ENCODE measurements around the gene EIF4G1. TPM values are rescaled to one million over a fixed set of nuclear protein-coding genes. Genes with fewer than 3 reads are reported as not detected.

EIF4G1 gene
- total RNA-seq, 1 donor = 245 TPM

DNA sequence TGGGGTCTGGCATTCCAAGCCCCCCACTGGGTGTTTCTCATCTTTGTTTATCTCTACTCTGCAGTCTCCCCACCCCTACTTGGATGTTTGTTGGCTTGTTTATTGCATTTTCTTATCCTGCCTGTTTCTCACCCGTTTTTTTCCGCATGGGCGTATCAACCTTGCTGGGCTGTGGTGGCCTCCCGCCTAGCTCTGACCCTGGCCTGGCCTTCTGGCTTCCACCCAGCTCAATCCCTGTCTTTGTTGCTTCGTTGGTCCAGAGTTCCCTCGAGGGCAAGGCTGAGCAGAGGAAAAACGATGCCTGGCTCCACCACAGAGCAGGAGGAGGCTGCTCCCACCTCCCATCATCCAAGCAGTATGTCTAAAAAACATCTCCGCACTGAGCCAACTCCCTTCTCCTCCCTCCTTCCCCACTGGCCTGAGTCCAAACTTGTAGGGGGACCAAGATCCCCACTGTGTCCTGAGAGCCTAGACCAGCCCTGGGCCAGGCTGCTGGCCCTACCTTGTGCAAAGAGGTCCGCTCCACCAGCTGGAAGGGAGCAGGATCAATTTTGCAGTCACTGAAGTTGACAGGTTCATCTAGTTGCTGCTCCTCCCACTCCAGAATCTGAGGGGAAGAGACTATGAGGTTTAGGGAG lies 37.2 kb downstream of the EIF4G1 start:
- peak; percentile 29 for DNase-seq (ENCODE audit: insufficient read length, low spot score, missing footprints)
- Histone ChIP-seq H3K36me3 (ENCODE audit: insufficient read depth, low read length) (peaks cover 3% of the 10 kb centered on the region), H3K4me2 (ENCODE audit: insufficient read depth, low read length) (no peak overlapping the region), H3K27me3 (ENCODE audit: insufficient read depth, low read length) (no peaks in the 10 kb centered on the region), H3K4me3 (ENCODE audit: insufficient read depth, low read length) (no peak overlapping the region), H3K79me2 (ENCODE audit: insufficient read depth, low read length) (no peaks in the 10 kb centered on the region), H3K27ac (ENCODE audit: low read depth, low read length) (no peak overlapping the region), H3K9me3 (ENCODE audit: low read depth, low read length) (no peaks in the 10 kb centered on the region), H2AFZ (ENCODE audit: low read length) (no peak overlapping the region), H4K20me1 (ENCODE audit: insufficient read depth, low read length) (peaks cover 8% of the 10 kb centered on the region), H3K4me1 (ENCODE audit: insufficient read depth, low read length) (peaks cover 8% of the 10 kb centered on the region)
- TF ChIP-seq, protein P1, sequence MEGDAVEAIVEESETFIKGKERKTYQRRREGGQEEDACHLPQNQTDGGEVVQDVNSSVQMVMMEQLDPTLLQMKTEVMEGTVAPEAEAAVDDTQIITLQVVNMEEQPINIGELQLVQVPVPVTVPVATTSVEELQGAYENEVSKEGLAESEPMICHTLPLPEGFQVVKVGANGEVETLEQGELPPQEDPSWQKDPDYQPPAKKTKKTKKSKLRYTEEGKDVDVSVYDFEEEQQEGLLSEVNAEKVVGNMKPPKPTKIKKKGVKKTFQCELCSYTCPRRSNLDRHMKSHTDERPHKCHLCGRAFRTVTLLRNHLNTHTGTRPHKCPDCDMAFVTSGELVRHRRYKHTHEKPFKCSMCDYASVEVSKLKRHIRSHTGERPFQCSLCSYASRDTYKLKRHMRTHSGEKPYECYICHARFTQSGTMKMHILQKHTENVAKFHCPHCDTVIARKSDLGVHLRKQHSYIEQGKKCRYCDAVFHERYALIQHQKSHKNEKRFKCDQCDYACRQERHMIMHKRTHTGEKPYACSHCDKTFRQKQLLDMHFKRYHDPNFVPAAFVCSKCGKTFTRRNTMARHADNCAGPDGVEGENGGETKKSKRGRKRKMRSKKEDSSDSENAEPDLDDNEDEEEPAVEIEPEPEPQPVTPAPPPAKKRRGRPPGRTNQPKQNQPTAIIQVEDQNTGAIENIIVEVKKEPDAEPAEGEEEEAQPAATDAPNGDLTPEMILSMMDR (IDR thresholded peaks at IDR 0.05; ENCODE audit: extremely low read depth, low read depth, low read length) = no peak

DNA sequence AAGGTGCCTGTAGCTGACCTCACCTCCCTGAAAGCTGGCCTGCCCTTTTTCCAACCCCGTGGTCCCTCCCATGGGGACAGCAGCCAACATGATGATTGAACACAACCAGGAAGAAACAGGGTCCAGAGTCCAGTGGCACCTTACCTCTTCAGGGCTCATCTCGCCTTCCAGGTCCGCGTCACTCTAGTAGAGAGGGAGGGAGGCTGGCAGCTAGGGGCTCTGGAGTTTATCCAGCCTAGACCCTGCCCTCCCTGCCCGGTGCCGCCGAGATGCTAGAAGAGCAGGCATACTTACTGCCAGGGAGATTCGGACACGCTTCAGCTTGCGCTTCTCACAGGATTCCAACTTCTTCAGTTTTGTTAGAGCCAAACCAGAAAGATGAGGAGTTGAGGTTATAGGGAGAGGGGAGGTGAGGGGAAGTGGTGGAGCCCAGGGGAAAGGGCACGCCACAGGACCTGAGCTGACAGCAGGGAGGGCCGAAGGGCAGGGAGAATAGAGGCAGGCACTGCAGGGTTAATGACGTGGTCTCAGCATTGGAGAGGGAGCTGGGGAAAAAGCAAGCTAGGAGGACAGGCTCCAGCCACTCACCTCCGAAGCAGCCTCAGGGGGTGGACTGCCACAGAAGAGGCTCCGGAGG lies 37.9 kb downstream of the EIF4G1 start:
- TF ChIP-seq, protein P1 (IDR thresholded peaks at IDR 0.05; ENCODE audit: extremely low read depth, low read depth, low read length) = no peak
- H3K36me3 ChIP-seq (ENCODE audit: insufficient read depth, low read length) = peaks cover 3% of the 10 kb centered on the region
- no peaks in the 10 kb centered on the region for H3K9me3 ChIP-seq (ENCODE audit: low read depth, low read length)
- peaks cover 8% of the 10 kb centered on the region for H3K4me1 ChIP-seq (ENCODE audit: insufficient read depth, low read length)
- peak; percentile 23 for DNase-seq (ENCODE audit: insufficient read length, low spot score, missing footprints)
- H3K4me3 ChIP-seq (ENCODE audit: insufficient read depth, low read length) = no peak overlapping the region
- H4K20me1 ChIP-seq (ENCODE audit: insufficient read depth, low read length) = peaks cover 8% of the 10 kb centered on the region
- no peaks in the 10 kb centered on the region for H3K27me3 ChIP-seq (ENCODE audit: insufficient read depth, low read length)
- H3K79me2 ChIP-seq (ENCODE audit: insufficient read depth, low read length) = no peaks in the 10 kb centered on the region
- H3K27ac ChIP-seq (ENCODE audit: low read depth, low read length) = no peak overlapping the region
- no peak overlapping the region for H2AFZ ChIP-seq (ENCODE audit: low read length)
- no peak overlapping the region for H3K4me2 ChIP-seq (ENCODE audit: insufficient read depth, low read length)

DNA sequence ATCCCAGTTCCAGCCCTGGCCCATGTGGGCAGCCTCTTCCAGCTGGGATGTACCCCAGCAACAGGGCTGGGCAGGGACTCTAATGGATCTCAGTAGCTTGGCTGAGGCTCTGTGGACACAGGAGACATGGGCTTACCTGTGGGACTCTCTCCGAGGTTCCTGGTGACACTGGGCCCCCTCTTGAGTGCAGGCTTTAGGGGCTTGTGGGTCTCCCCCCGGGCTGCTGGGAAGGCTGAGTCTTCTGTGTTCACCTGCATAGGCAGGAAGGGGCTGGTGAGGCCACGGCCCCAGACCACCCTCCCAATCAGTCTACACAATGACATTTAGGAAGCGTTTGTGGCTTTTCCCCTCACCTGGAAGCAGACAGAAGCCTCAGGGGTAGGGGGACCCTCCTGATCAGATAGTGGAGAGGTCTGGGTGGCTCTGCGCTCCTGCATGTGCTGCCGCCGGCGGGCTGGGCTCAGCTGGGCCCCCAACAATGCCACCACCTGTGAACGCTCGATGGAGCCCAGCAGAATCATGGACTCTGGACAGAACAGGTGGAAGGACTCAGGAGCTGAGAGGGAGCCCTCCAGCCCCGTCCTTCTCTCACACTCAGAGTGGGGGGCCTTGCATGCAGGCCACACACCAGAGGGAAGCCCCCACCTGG lies 38.6 kb downstream of the EIF4G1 start:
- peaks cover 8% of the 10 kb centered on the region for H4K20me1 ChIP-seq (ENCODE audit: insufficient read depth, low read length)
- TF ChIP-seq, protein P1 (IDR thresholded peaks at IDR 0.05; ENCODE audit: extremely low read depth, low read depth, low read length) = no peak
- H3K27me3 ChIP-seq (ENCODE audit: insufficient read depth, low read length) = no peaks in the 10 kb centered on the region
- H3K4me2 ChIP-seq (ENCODE audit: insufficient read depth, low read length) = no peak overlapping the region
- no peaks in the 10 kb centered on the region for H3K79me2 ChIP-seq (ENCODE audit: insufficient read depth, low read length)
- H3K27ac ChIP-seq (ENCODE audit: low read depth, low read length) = no peak overlapping the region
- H3K9me3 ChIP-seq (ENCODE audit: low read depth, low read length) = no peaks in the 10 kb centered on the region
- peaks cover 3% of the 10 kb centered on the region for H3K36me3 ChIP-seq (ENCODE audit: insufficient read depth, low read length)
- peak; percentile 62 for DNase-seq (ENCODE audit: insufficient read length, low spot score, missing footprints)
- H3K4me1 ChIP-seq (ENCODE audit: insufficient read depth, low read length) = peaks cover 8% of the 10 kb centered on the region
- H3K4me3 ChIP-seq (ENCODE audit: insufficient read depth, low read length) = no peak overlapping the region
- H2AFZ ChIP-seq (ENCODE audit: low read length) = no peak overlapping the region

DNA sequence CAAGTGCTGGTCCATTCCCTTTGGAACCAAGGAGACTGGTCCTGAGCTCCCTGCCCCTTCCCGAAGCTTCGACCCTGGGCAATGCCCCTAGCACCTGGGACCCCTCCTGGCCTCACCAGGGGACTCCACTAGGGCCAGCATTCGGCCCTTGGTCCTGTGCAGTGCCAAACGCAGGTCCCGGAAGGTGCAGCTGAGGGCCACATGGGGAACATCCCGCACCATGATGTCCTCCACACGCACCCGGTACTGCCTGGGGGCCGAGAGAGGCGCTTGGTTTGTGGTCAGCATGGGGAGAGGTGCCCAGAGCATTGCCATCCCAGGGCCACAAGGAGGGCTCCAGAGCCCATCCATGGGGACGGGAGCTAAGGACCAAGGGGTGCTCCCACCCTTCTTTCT lies 39.1 kb downstream of the EIF4G1 start:
- peaks cover 8% of the 10 kb centered on the region for H3K4me1 ChIP-seq (ENCODE audit: insufficient read depth, low read length)
- no peaks in the 10 kb centered on the region for H3K79me2 ChIP-seq (ENCODE audit: insufficient read depth, low read length)
- peaks cover 8% of the 10 kb centered on the region for H4K20me1 ChIP-seq (ENCODE audit: insufficient read depth, low read length)
- no peaks in the 10 kb centered on the region for H3K9me3 ChIP-seq (ENCODE audit: low read depth, low read length)
- H3K4me3 ChIP-seq (ENCODE audit: insufficient read depth, low read length) = no peak overlapping the region
- H3K27ac ChIP-seq (ENCODE audit: low read depth, low read length) = no peak overlapping the region
- no peak overlapping the region for H3K4me2 ChIP-seq (ENCODE audit: insufficient read depth, low read length)
- TF ChIP-seq, protein P1 (IDR thresholded peaks at IDR 0.05; ENCODE audit: extremely low read depth, low read depth, low read length) = no peak
- H3K27me3 ChIP-seq (ENCODE audit: insufficient read depth, low read length) = no peaks in the 10 kb centered on the region
- DNase-seq (ENCODE audit: insufficient read length, low spot score, missing footprints) = peak; percentile 3
- peaks cover 3% of the 10 kb centered on the region for H3K36me3 ChIP-seq (ENCODE audit: insufficient read depth, low read length)
- no peak overlapping the region for H2AFZ ChIP-seq (ENCODE audit: low read length)

All from osteoblast (primary cell).